Kidney (tissue), 14 donors: ENCODE results near the gene ATG4D. TPM values are rescaled to one million over a fixed set of nuclear protein-coding genes. Genes with fewer than 3 reads are reported as not detected.

ENCODE experiments used
- DNase-seq, 5 donors: peaks; one replicate each; pipeline ENCODE4 v3.0.0-alpha.2; 2013 to 2020
- FAIRE-seq: peaks from 2 replicates; lab custom pipeline; 2012; peaks lifted over from hg19 to GRCh38; lab: Jason Lieb, UNC
- H3K27ac ChIP-seq, 2 donors: one replicate each; pipeline ENCODE4 v1.7.0; 2013; ENCODE audit warnings: low read depth in 2 of 2, low read length in 2 of 2, inconsistent platforms in 1 of 2
- H3K27me3 ChIP-seq: one replicate; pipeline ENCODE4 v1.7.1; 2013; ENCODE audit warnings: low read length, inconsistent platforms; ENCODE audit not compliant: control insufficient read depth, insufficient read depth
- H3K36me3 ChIP-seq, 3 donors: one replicate each; pipeline versions ENCODE4 v1.7.0 to v1.7.1; 2013; ENCODE audit warnings: low read length in 3 of 3, control low read depth in 1 of 3, inconsistent platforms in 1 of 3; ENCODE audit not compliant: insufficient read depth in 3 of 3, control insufficient read depth in 2 of 3
- H3K4me1 ChIP-seq, 3 donors: one replicate each; pipeline versions ENCODE4 v1.7.0 to v1.7.1; 2013; ENCODE audit warnings: low read length in 3 of 3, inconsistent platforms in 1 of 3, low read depth in 1 of 3; ENCODE audit not compliant: control insufficient read depth in 2 of 3, insufficient read depth in 2 of 3
- H3K4me3 ChIP-seq, 3 donors: one replicate each; pipeline versions ENCODE4 v1.7.0 to v1.8.1; 2013; ENCODE audit warnings: low read length in 3 of 3, control low read depth in 1 of 3, inconsistent platforms in 1 of 3
- H3K9ac ChIP-seq, 3 donors: one replicate each; pipeline versions ENCODE4 v1.7.0 to v1.7.1; 2013; ENCODE audit warnings: low read length in 3 of 3, control low read depth in 1 of 3, inconsistent platforms in 1 of 3
- H3K9me3 ChIP-seq, 3 donors: one replicate each; pipeline versions ENCODE4 v1.7.0 to v1.7.1; 2013; ENCODE audit warnings: low read length in 3 of 3, control low read depth in 1 of 3, inconsistent platforms in 1 of 3; ENCODE audit not compliant: control insufficient read depth in 2 of 3, insufficient read depth in 1 of 3
- intact Hi-C: fragments of 100-400 bp; cut with DNase I; formaldehyde crosslinking; loops from one replicate; pipeline ENCODE4 v1.11.1; 2022
- polyA plus RNA-seq: library from polyadenylated mRNA; stranded (reverse); fragments of 350-450 nt; fragmentation: Illumina TruSeq; extraction: RNeasy Lipid Tissue Mini Kit (QIAGEN cat#74804); gene quantifications from one replicate; pipeline ENCODE4 v1.2.3, GENCODE V29; 2014; ENCODE audit warnings: low read depth, low replicate concordance; ENCODE audit not compliant: insufficient read depth
- total RNA-seq: library from RNA; stranded (reverse); fragmentation: NEBNext Ultra II Directional; extraction: Animal tissue kit (Norgen Biotek cat#: 25700); gene quantifications from one replicate; pipeline ENCODE4 v1.2.1, GENCODE V29; 2021
- TF ChIP-seq, protein P1 (sequence below): IDR thresholded peaks from 3 replicates; pipeline ENCODE4 v1.5.1; 2012; ENCODE audit warnings: mild to moderate bottlenecking, moderate library complexity, borderline replicate concordance; ENCODE audit not compliant: insufficient read depth; ENCODE audit errors: extremely low read depth
- donor health status: control.
- donor health status: control.
- donor health status: control.
- donor health status: control.
- donor health status: control.
- donor health status: DM: yes; HTN: yes; CAD: no.
- donor health status: Normal renal cell carcinoma (clear cell type).

ATG4D gene
- total and polyA plus RNA-seq, 2 donors from 2014 or later: 32.7 to 91.7 TPM

DNA sequence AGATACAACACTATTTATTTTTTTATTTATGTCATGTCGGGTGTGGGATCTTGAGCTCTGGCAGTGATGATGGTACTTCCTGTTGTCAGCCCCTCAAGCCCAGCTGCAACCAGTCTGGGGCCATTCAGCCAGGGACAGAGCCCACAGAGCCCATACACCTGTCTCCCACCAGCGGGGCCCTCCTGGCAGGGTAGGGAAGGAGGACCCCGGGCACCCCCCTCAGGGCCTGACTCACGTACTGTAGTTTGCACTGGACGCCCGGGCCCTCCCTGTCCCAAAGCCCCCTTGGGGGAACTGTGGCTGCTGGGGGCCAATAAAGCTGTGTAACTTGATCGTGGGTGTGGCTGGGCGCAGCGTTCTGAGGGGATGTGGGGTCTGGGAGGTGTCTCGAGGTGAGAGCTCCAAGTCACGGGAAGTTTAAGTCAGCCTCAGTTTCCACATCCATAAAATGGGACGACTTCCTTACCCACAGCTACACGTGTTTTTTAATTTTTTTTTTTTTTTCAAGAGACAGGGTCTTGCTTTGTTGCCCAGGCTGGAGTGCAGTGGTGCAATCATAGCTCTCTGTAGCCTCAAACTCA, 9.5 kb downstream of the ATG4D start:
- DNase-seq (no peak), FAIRE-seq (no peak)
- H3K4me1 ChIP-seq: no peaks in the 10 kb centered on the region
- no peak overlapping the region for H3K27ac ChIP-seq
- intact Hi-C loops: no loop called here
- no peaks in the 10 kb centered on the region for H3K9me3 ChIP-seq
- no peaks in the 10 kb centered on the region for H3K27me3 ChIP-seq
- peaks cover 0 to 56% (median 25%) of the 10 kb centered on the region in 3 donors for H3K36me3 ChIP-seq
- no peak overlapping the region for H3K9ac ChIP-seq
- no peak overlapping the region for H3K4me3 ChIP-seq
- TF ChIP-seq, protein P1, sequence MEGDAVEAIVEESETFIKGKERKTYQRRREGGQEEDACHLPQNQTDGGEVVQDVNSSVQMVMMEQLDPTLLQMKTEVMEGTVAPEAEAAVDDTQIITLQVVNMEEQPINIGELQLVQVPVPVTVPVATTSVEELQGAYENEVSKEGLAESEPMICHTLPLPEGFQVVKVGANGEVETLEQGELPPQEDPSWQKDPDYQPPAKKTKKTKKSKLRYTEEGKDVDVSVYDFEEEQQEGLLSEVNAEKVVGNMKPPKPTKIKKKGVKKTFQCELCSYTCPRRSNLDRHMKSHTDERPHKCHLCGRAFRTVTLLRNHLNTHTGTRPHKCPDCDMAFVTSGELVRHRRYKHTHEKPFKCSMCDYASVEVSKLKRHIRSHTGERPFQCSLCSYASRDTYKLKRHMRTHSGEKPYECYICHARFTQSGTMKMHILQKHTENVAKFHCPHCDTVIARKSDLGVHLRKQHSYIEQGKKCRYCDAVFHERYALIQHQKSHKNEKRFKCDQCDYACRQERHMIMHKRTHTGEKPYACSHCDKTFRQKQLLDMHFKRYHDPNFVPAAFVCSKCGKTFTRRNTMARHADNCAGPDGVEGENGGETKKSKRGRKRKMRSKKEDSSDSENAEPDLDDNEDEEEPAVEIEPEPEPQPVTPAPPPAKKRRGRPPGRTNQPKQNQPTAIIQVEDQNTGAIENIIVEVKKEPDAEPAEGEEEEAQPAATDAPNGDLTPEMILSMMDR: no peak

DNA sequence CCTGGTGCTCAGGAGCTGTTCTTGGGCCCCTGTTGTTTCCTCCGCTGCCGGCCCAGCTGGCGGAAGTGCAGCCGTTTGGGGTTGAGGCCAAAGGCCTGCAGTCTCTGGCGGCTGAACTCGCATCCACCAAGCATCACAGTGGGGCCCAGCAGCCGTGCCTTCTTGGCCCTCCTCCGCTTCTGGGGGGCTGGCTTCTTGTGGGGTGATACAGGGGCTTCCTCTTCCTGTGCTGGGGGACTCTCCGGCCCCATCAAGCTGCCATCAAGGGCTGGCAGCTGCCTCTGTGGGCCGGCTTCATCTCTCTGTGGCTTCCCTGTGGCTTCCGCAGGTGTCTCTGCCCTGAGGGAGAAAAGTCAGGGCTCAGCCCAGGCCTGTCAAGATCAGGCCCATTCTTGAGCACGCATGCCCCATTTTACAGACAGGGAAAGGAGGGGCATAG, 10.3 kb downstream of the ATG4D start:
- Histone ChIP-seq H3K27ac (no peak overlapping the region), H3K36me3 (peaks cover 0 to 49% (median 19%) of the 10 kb centered on the region in 3 donors), H3K27me3 (no peaks in the 10 kb centered on the region), H3K4me3 (no peak overlapping the region), H3K9me3 (no peaks in the 10 kb centered on the region), H3K9ac (no peak overlapping the region), H3K4me1 (no peaks in the 10 kb centered on the region)
- FAIRE-seq (no peak), DNase-seq (no peak)
- TF ChIP-seq, protein P1: no peak
- intact Hi-C loops: no loop called here

DNA sequence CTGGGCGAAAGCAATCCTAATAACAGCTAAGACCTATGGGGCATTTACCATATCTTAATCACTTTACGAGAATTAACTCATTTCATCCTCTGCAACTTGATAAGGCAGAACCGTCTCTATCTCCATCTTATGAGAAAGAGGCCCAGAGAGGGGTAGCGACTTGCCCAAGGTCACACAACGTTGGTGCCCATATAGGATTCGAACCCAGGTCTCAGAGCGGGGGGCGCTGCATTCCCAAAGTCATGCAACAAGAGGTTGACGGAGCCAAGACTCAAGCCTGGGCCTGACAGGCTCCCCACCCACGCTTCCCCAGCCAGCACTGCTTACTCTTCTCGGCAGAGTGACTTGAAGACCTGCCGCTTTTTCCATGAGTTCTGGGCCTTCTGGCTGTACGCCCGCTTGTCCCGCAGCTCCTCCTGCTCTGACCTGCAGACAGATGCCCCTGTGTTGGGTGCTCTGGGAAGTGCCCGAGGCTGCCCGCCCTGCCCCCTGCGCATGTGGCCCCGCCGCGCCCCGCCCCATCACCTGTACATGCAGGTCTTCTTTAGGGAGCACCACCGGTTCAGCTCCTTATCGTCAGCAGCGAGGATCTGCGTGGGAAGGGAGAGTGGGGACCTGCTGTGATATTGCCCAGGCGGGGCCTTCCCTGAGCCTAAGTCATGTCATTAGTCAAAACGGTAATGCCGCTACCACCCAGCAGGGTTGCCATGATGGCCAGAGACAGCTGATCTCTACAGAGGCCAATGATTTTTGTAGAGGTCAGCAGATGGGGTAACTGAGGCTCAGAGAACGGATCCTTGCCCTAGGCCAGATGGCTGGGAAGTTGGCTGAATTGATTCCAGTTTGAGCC, 11.3 kb downstream of the ATG4D start:
- H3K27ac ChIP-seq: no peak overlapping the region

More for the DNA sequence above, 11.3 kb downstream of the ATG4D start:
- Histone ChIP-seq H3K27me3 (no peaks in the 10 kb centered on the region), H3K4me1 (no peaks in the 10 kb centered on the region), H3K4me3 (no peak overlapping the region), H3K9me3 (no peaks in the 10 kb centered on the region), H3K36me3 (peaks cover 0 to 54% (median 22%) of the 10 kb centered on the region in 3 donors), H3K9ac (no peak overlapping the region)
- FAIRE-seq (no peak), DNase-seq (no peak)
- intact Hi-C loops: no loop called here
- TF ChIP-seq, protein P1: no peak
